ENCODE measurements around the gene CHKA.

GRCh38 chr11:68044898-68045351 lies 76.3 kb downstream of the CHKA start:
- TF ChIP-seq TEAD4 (IDR thresholded peaks at IDR 0.05) = no peak
- TF ChIP-seq EP300 (IDR thresholded peaks at IDR 0.05; ENCODE audit: borderline replicate concordance) = no peak
- no peak for TF ChIP-seq USF1 (IDR thresholded peaks at IDR 0.05)
- no peak for TF ChIP-seq FOXM1 (IDR thresholded peaks at IDR 0.05; ENCODE audit: borderline replicate concordance, low read depth)
- no peak for TF ChIP-seq RAD21 (IDR thresholded peaks at IDR 0.05; ENCODE audit: low read depth)
- no peak for TF ChIP-seq CEBPB (IDR thresholded peaks at IDR 0.05)
- TF ChIP-seq YY1 (IDR thresholded peaks at IDR 0.05; ENCODE audit: low read depth) = no peak
